SK-N-MC (cell line): ENCODE data around the gene SCN8A.
"Not testable (repeated sequence)": the region's sequence is repeated elsewhere in the genome, so short reads cannot be mapped to it uniquely, and the experiment has no call there.

ENCODE experiments used
- DNase-seq: peaks from one replicate; pipeline ENCODE4 v3.0.0-alpha.2; 2011; ENCODE audit warnings: low read depth, low spot score
- H3K27ac ChIP-seq: fragments of 200-600 bp; sonication (generic); 2 replicates; pipeline ENCODE4 v1.5.1; 2016; ENCODE audit warnings: mixed run types
- H3K36me3 ChIP-seq: fragments of 200-600 bp; sonication (generic); 2 replicates; pipeline ENCODE4 v1.6.1; 2017; ENCODE audit warnings: antibody characterized with exemption, low read length, mixed read lengths; ENCODE audit not compliant: insufficient read depth
- H3K4me3 ChIP-seq: fragments of 200-600 bp; sonication (generic); 2 replicates; pipeline ENCODE4 v1.5.1; 2016
- H3K9ac ChIP-seq: fragments of 200-600 bp; sonication (generic); 2 replicates; pipeline ENCODE4 v1.8.0; 2017; ENCODE audit warnings: mixed run types, mixed read lengths; ENCODE audit not compliant: insufficient read length
- H3K9me3 ChIP-seq: fragments of 200-600 bp; sonication (generic); 2 replicates; pipeline ENCODE4 v1.6.1; 2017; ENCODE audit warnings: low read depth, mild to moderate bottlenecking, antibody characterized with exemption, low read length, moderate library complexity, mixed read lengths
- EZH2 ChIP-seq: fragments of 200-600 bp; sonication (generic); IDR thresholded peaks from one replicate; pipeline ENCODE4 v1.6.1; 2017; ENCODE audit warnings: antibody characterized with exemption
- FOXP2 ChIP-seq: optimal IDR thresholded peaks from 2 replicates; pipeline ENCODE3; 2011; ENCODE audit warnings: mild to moderate bottlenecking, moderate library complexity; ENCODE audit not compliant: insufficient read depth; ENCODE audit errors: extremely low read length, control extremely low read depth
- POLR2AphosphoS5 ChIP-seq: IDR thresholded peaks from 2 replicates; pipeline ENCODE4 v1.6.1; 2012; ENCODE audit warnings: mild to moderate bottlenecking, low read depth, low read length, borderline replicate concordance

SCN8A gene

DNA sequence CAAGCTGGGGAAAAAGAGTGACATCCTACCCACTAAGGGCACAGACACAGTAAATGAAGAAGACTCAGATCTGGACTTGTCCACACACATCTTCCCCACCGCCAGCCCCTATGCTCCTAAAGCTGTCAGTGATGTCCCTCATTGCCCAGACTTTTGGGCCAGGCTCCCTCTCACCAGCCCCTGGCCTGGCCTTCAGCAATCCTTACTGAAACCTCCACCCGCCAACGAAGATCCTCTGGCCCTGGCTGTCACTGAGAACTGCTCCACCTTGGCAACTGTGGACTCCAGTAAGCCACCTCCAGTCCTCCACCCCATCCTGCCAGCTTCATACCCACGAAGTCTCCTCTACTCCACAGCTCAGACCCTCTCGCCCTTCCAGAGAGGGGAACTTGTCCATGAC is 234.2 kb downstream of the SCN8A start:
- Histone ChIP-seq H3K9me3 (no peaks in the 10 kb centered on the region), H3K9ac (no peak overlapping the region), H3K27ac (no peak overlapping the region), H3K4me3 (no peak overlapping the region), H3K36me3 (no peaks in the 10 kb centered on the region)
- DNase-seq = no peak
- TF ChIP-seq FOXP2 = no peak
- TF ChIP-seq POLR2AphosphoS5 = no peak
- TF ChIP-seq EZH2 = no peak

DNA sequence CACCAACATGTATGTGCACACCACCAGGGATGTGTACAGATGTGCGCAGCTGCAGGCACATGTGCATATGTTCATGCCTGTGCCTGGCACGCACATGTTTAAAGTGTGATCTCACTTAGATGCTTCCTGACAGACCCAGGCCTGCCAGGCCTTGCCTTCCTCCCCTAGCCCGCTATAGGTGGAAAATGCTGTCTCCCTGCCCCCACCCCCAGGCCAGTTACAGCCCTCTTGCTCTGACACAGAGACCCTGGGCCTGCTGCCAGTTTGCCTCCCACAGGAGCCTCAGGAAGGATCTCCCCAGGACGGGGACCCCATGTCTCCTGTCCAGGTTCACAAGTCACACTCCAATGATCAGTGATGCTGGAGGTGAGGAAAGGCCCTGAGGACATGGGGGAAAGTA is 235.8 kb downstream of the SCN8A start:
- no peak for DNase-seq
- Histone ChIP-seq H3K9ac (no peak overlapping the region), H3K36me3 (no peaks in the 10 kb centered on the region), H3K4me3 (no peak overlapping the region), H3K9me3 (no peaks in the 10 kb centered on the region), H3K27ac (no peak overlapping the region)
- TF ChIP-seq FOXP2 (no peak), POLR2AphosphoS5 (no peak), EZH2 (no peak)

DNA sequence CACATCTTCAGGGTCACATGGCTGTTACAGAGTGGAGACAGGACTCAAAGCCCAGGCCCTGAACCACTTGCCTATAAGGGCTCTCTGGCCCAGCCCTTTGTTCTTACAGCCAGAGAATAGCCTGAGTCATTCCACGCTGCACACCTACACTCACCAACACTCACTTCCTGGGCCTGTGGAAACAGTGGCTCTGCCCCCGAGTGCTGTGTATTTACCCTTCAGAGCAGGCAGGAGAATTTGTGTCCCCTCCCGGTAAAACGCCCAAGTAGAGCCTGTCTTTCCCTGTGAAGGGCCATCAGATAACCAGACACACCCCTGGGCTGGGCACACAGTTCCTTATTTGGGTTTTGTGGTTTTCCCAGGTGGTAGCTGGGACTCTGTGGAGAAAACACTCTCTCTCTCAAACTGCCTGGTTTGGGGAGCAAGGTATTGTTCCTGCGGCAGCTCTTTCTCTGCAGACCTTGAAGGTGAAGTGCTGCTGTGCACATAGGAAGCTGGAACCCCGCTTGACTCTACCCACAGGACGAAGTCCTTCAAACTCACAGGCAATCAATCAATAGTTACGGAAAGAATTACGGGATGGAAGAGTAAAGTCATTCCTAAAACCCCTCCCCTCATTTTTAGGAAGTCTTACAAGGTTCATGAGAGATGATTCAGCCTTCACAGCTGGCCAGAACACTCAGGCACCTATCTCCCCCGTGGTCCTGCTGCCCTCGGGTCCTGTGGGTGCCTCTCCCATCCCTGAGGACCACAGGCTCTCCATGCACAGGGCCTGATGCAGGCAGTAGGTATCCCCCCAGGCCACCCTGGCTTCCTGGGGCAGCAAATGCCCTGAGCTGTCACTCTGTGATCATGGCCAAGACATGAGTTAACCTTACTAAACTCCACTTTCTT is 237.1 kb downstream of the SCN8A start:
- Histone ChIP-seq H3K27ac (no peak overlapping the region), H3K36me3 (no peaks in the 10 kb centered on the region), H3K9me3 (no peaks in the 10 kb centered on the region), H3K4me3 (no peak overlapping the region), H3K9ac (no peak overlapping the region)
- TF ChIP-seq POLR2AphosphoS5 (no peak), EZH2 (no peak), FOXP2 (no peak)
- no peak for DNase-seq

DNA sequence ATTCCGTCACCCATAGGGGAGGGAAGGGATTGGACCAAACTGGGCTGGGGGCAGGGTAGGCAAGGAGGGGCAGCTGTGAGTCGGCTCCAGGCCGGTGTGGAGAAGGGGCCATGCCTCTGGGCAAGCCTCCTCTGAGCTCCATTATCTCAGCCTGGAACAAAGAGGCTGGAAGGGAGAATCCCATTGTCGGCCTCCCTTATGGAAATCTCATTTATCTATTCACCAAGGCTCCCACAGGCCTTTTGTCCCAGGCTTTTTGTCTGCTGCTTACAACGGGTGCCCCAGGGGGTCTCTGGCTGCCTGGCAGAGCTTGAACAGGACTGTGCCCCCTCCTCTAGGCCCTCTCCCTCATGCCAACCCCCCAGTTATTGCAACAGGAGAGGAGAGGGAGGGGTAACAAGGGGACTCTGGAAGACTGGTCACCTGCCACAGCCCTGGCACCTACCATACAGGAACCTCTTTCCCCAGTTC is 238.0 kb downstream of the SCN8A start:
- Histone ChIP-seq H3K27ac (no peak overlapping the region), H3K4me3 (no peak overlapping the region), H3K36me3 (no peaks in the 10 kb centered on the region), H3K9ac (no peak overlapping the region), H3K9me3 (no peaks in the 10 kb centered on the region)
- TF ChIP-seq POLR2AphosphoS5 = no peak
- TF ChIP-seq EZH2 = no peak
- no peak for TF ChIP-seq FOXP2
- no peak for DNase-seq

DNA sequence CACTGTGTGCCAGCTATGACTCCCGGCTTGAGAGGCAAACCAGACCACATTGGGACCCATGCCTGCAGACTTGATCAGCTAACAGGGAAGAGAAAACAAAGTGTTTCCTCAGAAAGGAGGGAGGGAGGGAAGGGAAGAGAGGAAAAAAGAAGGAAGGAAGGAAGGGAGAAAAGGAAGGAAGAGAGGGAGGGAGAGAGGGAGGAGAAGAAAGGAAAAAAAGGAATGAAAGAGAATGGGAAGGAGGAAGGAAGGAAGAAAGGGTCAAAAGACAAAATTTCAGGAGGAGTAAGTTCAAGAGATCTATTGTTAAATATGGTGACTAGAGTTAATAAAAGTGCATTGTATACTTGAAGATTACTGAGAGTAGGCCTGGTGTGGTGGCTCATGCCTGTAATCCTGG is 238.6 kb downstream of the SCN8A start:
- Histone ChIP-seq H3K9ac (no peak overlapping the region), H3K9me3 (no peaks in the 10 kb centered on the region), H3K4me3 (no peak overlapping the region), H3K27ac (no peak overlapping the region), H3K36me3 (no peaks in the 10 kb centered on the region)
- no peak for DNase-seq
- TF ChIP-seq POLR2AphosphoS5 (no peak), FOXP2 (no peak), EZH2 (no peak)

DNA sequence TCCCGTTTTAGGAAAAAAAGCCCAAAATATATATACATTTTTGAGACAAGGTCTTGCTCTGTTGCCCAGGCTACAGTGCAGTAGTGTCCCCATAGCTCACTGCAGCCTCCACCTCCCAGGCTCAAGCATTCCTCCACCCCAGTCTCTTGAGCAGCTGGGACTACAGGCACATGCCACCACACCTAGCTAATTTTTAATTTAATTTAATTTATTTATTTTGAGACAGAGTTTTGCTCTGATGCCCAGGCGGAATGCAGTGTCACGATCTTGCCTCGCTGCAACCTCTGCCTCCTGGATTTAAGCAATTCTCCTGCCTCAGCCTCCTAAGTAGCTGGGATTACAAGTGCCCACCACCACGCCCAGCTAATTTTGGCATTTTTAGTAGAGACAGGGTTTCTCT is 240.8 kb downstream of the SCN8A start:
- H3K4me3 ChIP-seq, H3K9me3 ChIP-seq, DNase-seq, H3K36me3 ChIP-seq, H3K27ac ChIP-seq, H3K9ac ChIP-seq: not testable (repeated sequence)

DNA sequence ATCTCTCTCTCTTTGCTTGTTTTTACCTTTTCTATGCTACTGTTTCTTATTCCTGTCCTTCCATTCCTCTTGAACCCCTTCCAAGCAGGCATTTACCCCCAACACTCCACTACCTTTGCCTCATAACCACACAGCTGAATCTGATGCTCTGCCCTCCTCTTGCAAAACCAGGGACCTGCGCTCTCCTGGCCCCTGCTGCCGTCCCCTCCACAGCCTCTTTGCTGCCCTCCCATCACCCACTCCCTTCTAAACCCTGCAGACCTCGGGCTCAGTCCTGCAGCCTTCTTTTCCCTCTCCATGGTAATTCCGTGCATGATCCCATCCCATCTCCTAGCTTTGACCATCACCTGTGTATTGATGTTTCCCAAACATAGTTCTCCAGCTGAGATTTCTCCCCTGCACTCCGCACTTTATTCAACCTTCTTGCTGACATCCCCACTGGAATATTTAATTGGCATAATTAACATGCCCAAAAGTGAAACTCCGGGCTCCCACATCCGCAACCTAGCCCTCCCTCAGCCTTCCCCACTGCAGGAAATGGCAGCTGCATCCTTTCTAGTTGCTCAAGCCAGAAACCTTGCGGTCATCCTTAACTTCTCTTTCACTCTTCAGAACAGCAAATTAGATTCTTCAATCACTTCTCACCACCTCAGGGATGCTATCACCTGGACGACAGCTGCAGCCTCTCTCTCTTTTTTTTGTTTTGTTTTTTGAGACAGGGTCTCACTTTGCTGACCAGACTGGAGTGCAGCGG is 241.5 kb downstream of the SCN8A start:
- Histone ChIP-seq H3K36me3 (no peaks in the 10 kb centered on the region), H3K27ac (no peak overlapping the region), H3K9ac (no peak overlapping the region), H3K9me3 (no peaks in the 10 kb centered on the region), H3K4me3 (no peak overlapping the region)
- no peak for DNase-seq
- TF ChIP-seq EZH2 (no peak), FOXP2 (no peak), POLR2AphosphoS5 (no peak)

DNA sequence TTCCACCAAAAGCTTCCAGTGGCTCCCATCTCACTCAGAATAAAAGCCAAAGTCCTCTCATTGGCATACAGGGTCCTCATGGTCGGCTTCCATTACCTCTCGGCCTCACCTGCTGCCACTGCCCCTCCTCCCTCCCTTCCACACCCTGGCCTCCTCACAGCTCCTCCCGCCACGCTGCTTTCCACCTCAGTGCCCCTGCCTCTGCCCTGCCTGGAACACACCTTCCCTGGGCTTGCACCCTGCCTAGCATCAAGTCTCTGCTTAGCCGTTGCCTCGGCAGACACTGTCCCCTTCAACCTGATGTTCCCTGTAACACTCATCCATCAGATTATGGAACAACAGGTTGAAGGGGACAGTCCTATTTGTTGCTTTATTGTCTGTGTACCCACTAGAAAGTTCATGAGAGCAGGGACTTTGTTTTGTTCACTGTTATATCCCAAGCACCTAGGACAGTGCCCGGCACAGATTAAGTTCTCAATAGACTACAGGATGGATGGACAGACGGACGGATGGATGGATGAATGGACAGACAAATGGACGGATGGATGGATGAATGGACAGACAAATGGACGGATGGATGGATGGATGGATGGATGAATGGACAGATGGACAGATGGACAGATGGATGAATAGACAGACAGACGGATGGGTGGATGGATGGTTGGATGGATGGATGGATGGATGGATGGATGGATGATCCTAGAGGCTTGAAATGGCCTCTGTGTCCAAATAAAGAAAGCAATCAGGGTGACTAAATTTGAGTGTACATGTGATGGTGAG is 242.6 kb downstream of the SCN8A start:
- no peak overlapping the region for H3K4me3 ChIP-seq
- H3K9me3 ChIP-seq = no peaks in the 10 kb centered on the region
- no peak for TF ChIP-seq POLR2AphosphoS5
- TF ChIP-seq FOXP2 = no peak
- no peak for TF ChIP-seq EZH2
- H3K27ac ChIP-seq = no peak overlapping the region
- DNase-seq = no peak
- no peaks in the 10 kb centered on the region for H3K36me3 ChIP-seq
- no peak overlapping the region for H3K9ac ChIP-seq
